ENCODE results near the gene DISC1. TPM values are rescaled to one million over a fixed set of nuclear protein-coding genes. Genes with fewer than 3 reads are reported as not detected.

DISC1 gene
- total RNA-seq, 1 experiment from 2014 or later, result 2.1 TPM

DNA sequence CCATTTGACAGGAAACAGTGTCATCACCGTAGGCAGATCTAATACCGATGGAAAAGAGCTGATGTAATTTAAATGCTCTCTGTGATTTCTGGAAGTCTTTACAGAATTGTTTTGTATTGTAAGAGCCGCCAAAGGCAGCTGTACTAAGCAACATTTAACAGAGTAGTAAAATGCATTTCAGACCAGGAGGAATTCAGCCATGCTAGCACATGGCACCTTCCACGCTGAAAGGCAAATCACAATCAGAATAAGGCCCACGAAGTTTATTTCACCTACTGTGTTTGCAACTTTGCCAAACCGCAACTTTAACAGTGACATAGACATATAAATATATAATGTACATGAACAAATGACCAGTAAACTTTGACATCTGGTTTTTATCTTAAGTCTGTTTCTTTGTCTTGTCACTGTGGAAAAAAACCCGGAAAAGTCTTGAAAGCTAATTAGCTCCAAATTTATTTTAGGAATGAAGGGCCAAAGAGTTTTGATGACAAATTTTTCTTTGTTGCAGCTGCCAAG, 26.1 kb upstream of the DISC1 start:
- Mint-ChIP-seq H3K36me3 (ENCODE audit: insufficient read depth, unreplicated experiment) (no peaks in the 10 kb centered on the region), H3K9me3 (ENCODE audit: unreplicated experiment) (no peaks in the 10 kb centered on the region), H3K27me3 (ENCODE audit: insufficient read depth, unreplicated experiment) (peaks cover under 1% of the 10 kb centered on the region), H3K4me1 (ENCODE audit: insufficient read depth, unreplicated experiment) (peaks cover 12% of the 10 kb centered on the region), H3K27ac (ENCODE audit: low read depth, unreplicated experiment) (no peak overlapping the region), H3K4me3 (ENCODE audit: unreplicated experiment) (no peak overlapping the region)
- ChIA-PET POLR2A (interaction anchor here (0.6 to 3.9 kb wide), 12 partner anchors 16 to 1508 kb away, joined by 3 to 22 read pairs (median 3); no protein-coding TSS in a partner anchor), CTCF (interaction anchor here (0.6 to 10.5 kb wide), 8 partner anchors 11 to 678 kb away, joined by 3 to 87 read pairs (median 4); no protein-coding TSS in a partner anchor)
- intact Hi-C loops (cut with micrococcal nuclease), result loop anchor here (5.0 kb wide), 3 partner anchors 613 to 968 kb away; no protein-coding TSS in a partner anchor
- no peak for DNase-seq (ENCODE audit: unreplicated experiment)
- no TSS peak for BruUV-seq (replicated peaks)
- TF ChIP-seq, protein P1, sequence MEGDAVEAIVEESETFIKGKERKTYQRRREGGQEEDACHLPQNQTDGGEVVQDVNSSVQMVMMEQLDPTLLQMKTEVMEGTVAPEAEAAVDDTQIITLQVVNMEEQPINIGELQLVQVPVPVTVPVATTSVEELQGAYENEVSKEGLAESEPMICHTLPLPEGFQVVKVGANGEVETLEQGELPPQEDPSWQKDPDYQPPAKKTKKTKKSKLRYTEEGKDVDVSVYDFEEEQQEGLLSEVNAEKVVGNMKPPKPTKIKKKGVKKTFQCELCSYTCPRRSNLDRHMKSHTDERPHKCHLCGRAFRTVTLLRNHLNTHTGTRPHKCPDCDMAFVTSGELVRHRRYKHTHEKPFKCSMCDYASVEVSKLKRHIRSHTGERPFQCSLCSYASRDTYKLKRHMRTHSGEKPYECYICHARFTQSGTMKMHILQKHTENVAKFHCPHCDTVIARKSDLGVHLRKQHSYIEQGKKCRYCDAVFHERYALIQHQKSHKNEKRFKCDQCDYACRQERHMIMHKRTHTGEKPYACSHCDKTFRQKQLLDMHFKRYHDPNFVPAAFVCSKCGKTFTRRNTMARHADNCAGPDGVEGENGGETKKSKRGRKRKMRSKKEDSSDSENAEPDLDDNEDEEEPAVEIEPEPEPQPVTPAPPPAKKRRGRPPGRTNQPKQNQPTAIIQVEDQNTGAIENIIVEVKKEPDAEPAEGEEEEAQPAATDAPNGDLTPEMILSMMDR (IDR thresholded peaks at IDR 0.05; ENCODE audit: unreplicated experiment), result no peak

DNA sequence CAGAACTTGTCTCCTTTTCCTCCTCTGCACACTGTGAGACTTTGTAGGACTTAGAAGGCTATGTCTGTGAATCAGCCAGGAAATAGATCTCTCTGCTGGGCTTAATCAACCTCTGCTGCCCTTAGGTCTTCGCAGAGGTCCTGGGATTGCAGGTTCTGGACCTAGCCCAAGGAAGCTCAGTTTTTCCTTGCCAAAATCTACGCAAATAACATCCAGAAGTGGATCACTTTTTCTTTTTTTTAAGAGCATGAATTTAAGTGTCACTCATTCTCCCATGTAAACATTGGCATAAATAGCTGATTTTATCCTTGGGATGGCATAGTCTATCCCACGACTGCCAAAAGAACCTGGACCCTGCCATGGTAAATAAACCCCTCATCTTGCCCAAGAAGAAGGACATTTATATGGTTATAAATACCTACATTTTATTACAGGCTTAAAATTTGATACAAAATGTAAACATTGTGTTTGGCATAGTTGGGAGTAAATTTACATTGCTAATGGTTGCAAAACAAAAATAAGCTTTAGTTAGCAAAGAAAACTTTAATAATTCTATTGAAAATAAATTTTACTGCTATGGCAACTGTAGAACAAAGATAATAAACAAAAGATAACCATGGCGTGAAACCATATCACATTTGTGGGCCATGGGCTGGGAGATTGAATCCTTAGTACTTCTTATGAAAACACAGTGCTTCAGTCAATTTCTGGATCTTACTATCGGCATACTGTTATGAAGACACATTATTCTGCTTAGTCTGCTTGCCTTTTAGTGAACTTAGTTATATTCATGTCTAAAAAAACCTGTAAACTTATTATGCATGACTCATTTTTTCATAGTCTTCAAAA, 24.5 kb upstream of the DISC1 start:
- H3K36me3 Mint-ChIP-seq (ENCODE audit: insufficient read depth, unreplicated experiment), result no peaks in the 10 kb centered on the region
- H3K9me3 Mint-ChIP-seq (ENCODE audit: unreplicated experiment), result no peaks in the 10 kb centered on the region
- no TSS peak for BruUV-seq (replicated peaks)
- H3K4me3 Mint-ChIP-seq (ENCODE audit: unreplicated experiment), result no peak overlapping the region
- TF ChIP-seq, protein P1 (IDR thresholded peaks at IDR 0.05; ENCODE audit: unreplicated experiment), result no peak
- CTCF ChIA-PET, result interaction anchor here (0.6 to 10.5 kb wide), 11 partner anchors 10 to 1069 kb away, joined by 3 to 87 read pairs (median 4); no protein-coding TSS in a partner anchor
- intact Hi-C loops (cut with micrococcal nuclease), result loop anchor here (5.0 kb wide), 3 partner anchors 615 to 970 kb away; no protein-coding TSS in a partner anchor
- peaks cover 12% of the 10 kb centered on the region for H3K4me1 Mint-ChIP-seq (ENCODE audit: insufficient read depth, unreplicated experiment)
- H3K27ac Mint-ChIP-seq (ENCODE audit: low read depth, unreplicated experiment), result no peak overlapping the region
- POLR2A ChIA-PET, result interaction anchor here (0.6 to 3.9 kb wide), 10 partner anchors 36 to 1514 kb away, joined by 3 to 22 read pairs (median 4); partner anchors contain the start of genes EXOC8 and SPRTN
- no peak for DNase-seq (ENCODE audit: unreplicated experiment)
- peaks cover 16% of the 10 kb centered on the region for H3K27me3 Mint-ChIP-seq (ENCODE audit: insufficient read depth, unreplicated experiment)

DNA sequence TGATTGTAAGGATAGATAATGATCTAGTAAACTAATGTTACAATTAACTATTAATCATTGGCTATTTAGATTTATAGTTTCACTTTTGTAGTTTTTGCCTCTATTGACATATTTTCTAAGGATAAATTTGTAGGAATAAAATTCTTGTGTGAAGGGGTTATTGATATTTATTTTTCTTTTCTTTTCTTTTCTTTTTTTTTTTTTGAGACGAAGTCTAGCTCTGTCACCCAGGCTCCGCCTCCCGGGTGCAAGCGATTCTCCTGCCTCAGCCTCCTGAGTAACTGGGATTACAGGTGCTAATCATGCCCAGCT, 24.0 kb upstream of the DISC1 start:
- no TSS peak for BruUV-seq (replicated peaks)
- Mint-ChIP-seq H3K4me3 (ENCODE audit: unreplicated experiment) (no peak overlapping the region), H3K27me3 (ENCODE audit: insufficient read depth, unreplicated experiment) (peaks cover 21% of the 10 kb centered on the region), H3K4me1 (ENCODE audit: insufficient read depth, unreplicated experiment) (peaks cover 12% of the 10 kb centered on the region), H3K9me3 (ENCODE audit: unreplicated experiment) (no peaks in the 10 kb centered on the region), H3K27ac (ENCODE audit: low read depth, unreplicated experiment) (no peak overlapping the region), H3K36me3 (ENCODE audit: insufficient read depth, unreplicated experiment) (no peaks in the 10 kb centered on the region)
- DNase-seq (ENCODE audit: unreplicated experiment), result no peak
- intact Hi-C loops (cut with micrococcal nuclease), result loop anchor here (5.0 kb wide), 3 partner anchors 615 to 970 kb away; no protein-coding TSS in a partner anchor
- CTCF ChIA-PET, result interaction anchor here (0.6 to 10.5 kb wide), 11 partner anchors 9 to 1069 kb away, joined by 3 to 87 read pairs (median 4); no protein-coding TSS in a partner anchor
- POLR2A ChIA-PET, result interaction anchor here (0.8 to 3.9 kb wide), 2 partner anchors 244 to 249 kb away, joined by 3 to 22 read pairs; no protein-coding TSS in a partner anchor
- TF ChIP-seq, protein P1 (IDR thresholded peaks at IDR 0.05; ENCODE audit: unreplicated experiment), result no peak

Measured in MCF 10A (cell line).